Muscle of leg (tissue), 11 donors: ENCODE results near the gene SLC22A7. TPM values are rescaled to one million over a fixed set of nuclear protein-coding genes. Genes with fewer than 3 reads are reported as not detected.

Experiments
- DNase-seq: peaks from one replicate; pipeline ENCODE4 v3.0.0; 2013
- H3K27ac ChIP-seq: one replicate; pipeline ENCODE4 v1.5.1; 2013; ENCODE audit warnings: mild to moderate bottlenecking, low read length, control low read depth
- H3K27me3 ChIP-seq: one replicate; pipeline ENCODE4 v1.6.1; 2013; ENCODE audit warnings: low read length; ENCODE audit not compliant: control insufficient read depth, insufficient read depth
- H3K36me3 ChIP-seq: one replicate; pipeline ENCODE4 v1.6.1; 2013; ENCODE audit warnings: low read length; ENCODE audit not compliant: control insufficient read depth, insufficient read depth
- H3K4me1 ChIP-seq: one replicate; pipeline ENCODE4 v1.6.1; 2013; ENCODE audit warnings: low read length; ENCODE audit not compliant: control insufficient read depth, insufficient read depth
- H3K4me3 ChIP-seq: one replicate; pipeline ENCODE4 v1.5.1; 2013; ENCODE audit warnings: low read length, control low read depth
- H3K9me3 ChIP-seq: replicated peaks from 2 replicates; pipeline ENCODE4 v1.6.1; 2013; ENCODE audit warnings: low read depth, low read length; ENCODE audit not compliant: control insufficient read depth
- WGBS: methylation state at CpG from one replicate; pipeline ENCODE4 v1.1.5; 2013; ENCODE audit warnings: missing lambda C conversion rate; ENCODE audit not compliant: insufficient coverage; 5-methylcytosine and 5-hydroxymethylcytosine counted together
- polyA plus RNA-seq, 8 donors: library from polyadenylated mRNA; unstranded; fragments of 120-200 nt; gene quantifications; one replicate each; pipeline versions ENCODE4 v1.2.1 to v1.2.3, GENCODE V29; 2013; ENCODE audit warnings: inconsistent platforms in 1 of 8, low replicate concordance in 1 of 8; ENCODE audit not compliant: insufficient read length in 8 of 8, insufficient read depth in 1 of 8
- total RNA-seq: library from RNA; stranded (reverse); fragments of 120-200 nt; gene quantifications from one replicate; pipeline ENCODE4 v1.2.4, GENCODE V29; 2013

The SLC22A7 gene
- total and polyA plus RNA-seq, 9 donors = 0.13 to 0.53 TPM; not detected in 7

DNA sequence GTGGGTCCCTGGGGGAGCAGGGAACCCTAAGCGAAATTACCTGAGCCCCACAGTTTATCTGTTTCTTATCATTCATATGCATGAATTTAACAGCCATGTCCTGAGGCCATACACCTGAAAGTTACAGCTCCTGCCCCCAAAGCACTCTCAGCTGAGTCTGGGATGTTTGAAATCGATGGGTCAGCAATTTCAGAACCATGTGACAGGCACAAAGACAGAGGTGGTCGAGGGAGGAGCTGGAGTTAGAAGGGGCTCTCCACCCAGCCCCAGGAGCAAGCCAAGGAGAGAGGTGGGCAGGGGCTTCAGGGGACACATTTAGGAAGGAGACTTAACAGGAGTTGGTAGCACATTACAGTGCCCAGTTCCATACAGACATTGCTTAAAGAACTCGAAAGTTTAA lies 39.9 kb upstream of the SLC22A7 start:
- no peak overlapping the region for H3K4me3 ChIP-seq
- no peaks in the 10 kb centered on the region for H3K9me3 ChIP-seq
- no peaks in the 10 kb centered on the region for H3K4me1 ChIP-seq
- H3K27me3 ChIP-seq = peaks cover 2% of the 10 kb centered on the region
- no peak overlapping the region for H3K27ac ChIP-seq
- DNase-seq = no peak
- 28% methylated on average over 2 of the region's 4 CpGs for WGBS
- H3K36me3 ChIP-seq = no peaks in the 10 kb centered on the region

DNA sequence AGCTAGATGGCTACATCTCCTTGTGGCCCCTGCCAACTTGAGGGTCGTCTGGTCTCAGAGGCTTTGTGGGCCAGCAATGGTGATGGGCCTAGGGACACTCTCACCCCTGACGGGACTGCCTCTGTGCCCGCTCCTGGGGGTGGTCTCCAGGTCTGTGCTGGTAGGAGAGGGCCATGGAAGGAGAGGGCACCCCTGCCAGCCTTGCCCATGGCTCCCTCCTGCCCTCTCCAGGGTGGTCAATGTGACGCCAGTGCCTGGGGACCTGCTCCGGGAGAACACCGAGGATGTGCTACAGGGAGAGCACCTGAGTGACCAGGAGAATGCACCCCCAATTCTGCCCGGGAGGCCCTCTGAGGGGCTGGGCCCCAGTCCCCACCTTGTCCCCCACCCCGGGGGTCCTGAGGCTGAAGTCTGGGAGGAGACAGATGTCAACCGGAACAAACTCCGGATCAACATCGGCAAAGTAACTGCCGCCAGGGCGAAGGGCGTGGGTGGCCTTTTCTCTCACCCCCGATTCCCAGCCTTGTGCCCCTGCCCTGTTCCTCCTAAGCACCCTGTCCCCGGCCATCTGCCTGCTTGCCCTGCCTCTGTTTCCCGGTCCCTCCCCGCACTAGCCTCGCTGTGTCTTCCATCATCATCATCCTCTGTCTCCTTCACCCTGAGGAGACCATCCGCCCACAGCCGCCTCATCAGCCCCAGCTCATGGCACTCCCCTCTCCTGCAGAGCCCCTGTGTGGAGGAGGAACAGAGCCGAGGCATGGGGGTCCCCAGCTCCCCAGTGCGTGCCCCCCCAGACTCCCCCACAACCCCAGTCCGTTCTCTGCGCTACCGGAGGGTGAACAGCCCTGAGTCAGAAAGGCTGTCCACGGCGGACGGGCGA lies 39.0 kb upstream of the SLC22A7 start:
- WGBS = 89% methylated on average over 17 of the region's 30 CpGs
- H3K36me3 ChIP-seq = no peaks in the 10 kb centered on the region
- no peak overlapping the region for H3K4me3 ChIP-seq
- H3K9me3 ChIP-seq = no peaks in the 10 kb centered on the region
- no peaks in the 10 kb centered on the region for H3K4me1 ChIP-seq
- H3K27me3 ChIP-seq = no peaks in the 10 kb centered on the region
- no peak overlapping the region for H3K27ac ChIP-seq
- DNase-seq = no peak

DNA sequence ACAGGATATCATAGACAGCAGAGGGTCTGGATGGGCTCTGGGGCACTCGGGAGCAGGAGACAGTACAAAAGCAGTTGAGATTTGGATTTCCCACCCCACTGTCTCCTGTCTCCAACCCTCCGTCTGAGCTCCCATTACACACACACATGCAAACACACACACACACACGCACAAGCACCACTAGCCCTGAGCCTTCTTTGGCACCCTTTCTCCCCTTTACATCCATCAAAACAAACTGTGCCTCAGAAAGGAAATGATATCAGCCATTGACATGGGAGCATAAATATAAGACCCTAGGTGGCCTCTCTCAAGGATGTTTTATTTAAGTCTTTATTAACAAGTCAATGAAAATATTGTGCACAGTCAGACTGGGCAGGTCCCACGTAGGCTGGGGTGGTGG lies 37.3 kb upstream of the SLC22A7 start:
- no peaks in the 10 kb centered on the region for H3K27me3 ChIP-seq
- DNase-seq = no peak
- H3K4me1 ChIP-seq = no peaks in the 10 kb centered on the region
- no peak overlapping the region for H3K4me3 ChIP-seq
- H3K27ac ChIP-seq = no peak overlapping the region
- H3K36me3 ChIP-seq = no peaks in the 10 kb centered on the region
- WGBS = 82% methylated on average over 3 of the region's 4 CpGs
- no peaks in the 10 kb centered on the region for H3K9me3 ChIP-seq

DNA sequence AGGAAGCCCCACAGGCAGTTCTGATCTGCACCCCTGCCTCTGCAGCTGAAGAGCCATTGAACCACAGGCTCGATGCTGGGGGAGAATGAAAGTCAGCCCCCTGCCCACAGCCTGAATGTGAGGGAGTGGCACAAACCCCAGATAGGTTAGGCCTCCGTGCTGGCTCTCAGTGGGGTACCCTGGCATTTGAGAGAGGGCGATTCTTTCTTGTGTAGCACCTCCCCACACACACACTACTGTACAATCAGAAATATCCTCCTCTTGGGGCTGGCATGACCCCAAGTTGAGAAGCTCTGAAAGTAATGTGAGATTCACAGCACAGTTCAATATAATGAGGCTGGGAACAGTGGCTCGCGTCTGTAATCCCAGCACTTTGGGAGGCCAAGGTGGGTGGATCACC lies 36.9 kb upstream of the SLC22A7 start:
- no peaks in the 10 kb centered on the region for H3K27me3 ChIP-seq
- H3K27ac ChIP-seq = no peak overlapping the region
- H3K4me1 ChIP-seq = no peaks in the 10 kb centered on the region
- H3K36me3 ChIP-seq = no peaks in the 10 kb centered on the region
- no CpG with 5 or more reads among the region's 5 CpGs for WGBS
- no peaks in the 10 kb centered on the region for H3K9me3 ChIP-seq
- DNase-seq = no peak
- H3K4me3 ChIP-seq = no peak overlapping the region

DNA sequence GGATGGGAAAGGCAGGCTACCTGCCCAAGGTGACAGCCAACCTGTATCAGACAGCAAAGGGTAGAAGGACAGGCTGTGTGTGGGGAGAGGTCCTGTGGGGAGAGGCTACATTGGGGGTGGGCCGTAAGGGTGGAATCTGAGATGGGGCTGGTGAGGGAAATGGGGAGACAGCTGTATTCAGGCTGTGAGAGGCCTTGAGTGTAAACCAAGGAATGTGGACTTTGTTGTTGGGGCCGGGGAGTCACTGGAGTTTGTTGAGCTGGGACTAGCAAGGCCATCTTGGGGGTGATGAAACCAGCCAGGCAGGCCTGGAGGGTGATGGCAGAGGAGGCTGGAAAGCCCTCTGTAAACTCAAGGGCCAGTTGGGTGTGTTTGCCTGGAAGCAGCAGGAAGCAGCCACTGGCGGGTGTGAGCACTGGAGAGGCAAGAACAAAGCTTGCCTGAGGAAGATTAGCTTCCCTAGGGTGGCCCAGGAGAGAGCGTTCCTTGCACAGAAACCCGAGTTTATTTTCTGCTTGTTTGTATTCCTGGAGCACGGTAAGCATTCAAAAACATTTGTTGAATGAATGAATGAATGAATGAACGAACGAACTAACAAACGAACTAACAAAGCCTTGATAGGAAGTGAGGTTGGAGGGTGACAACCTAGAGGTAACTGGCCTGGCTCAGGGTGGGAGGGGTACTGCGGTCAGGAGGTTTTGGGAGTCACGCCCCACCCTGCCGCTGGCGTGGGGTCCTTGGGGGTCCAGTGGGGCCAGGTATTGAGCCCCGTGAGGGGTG lies 35.9 kb upstream of the SLC22A7 start:
- no peaks in the 10 kb centered on the region for H3K9me3 ChIP-seq
- 69% methylated on average over 14 of the region's 14 CpGs for WGBS
- no peak overlapping the region for H3K27ac ChIP-seq
- no peak for DNase-seq
- no peaks in the 10 kb centered on the region for H3K36me3 ChIP-seq
- H3K4me3 ChIP-seq = no peak overlapping the region
- H3K4me1 ChIP-seq = no peaks in the 10 kb centered on the region
- no peaks in the 10 kb centered on the region for H3K27me3 ChIP-seq

DNA sequence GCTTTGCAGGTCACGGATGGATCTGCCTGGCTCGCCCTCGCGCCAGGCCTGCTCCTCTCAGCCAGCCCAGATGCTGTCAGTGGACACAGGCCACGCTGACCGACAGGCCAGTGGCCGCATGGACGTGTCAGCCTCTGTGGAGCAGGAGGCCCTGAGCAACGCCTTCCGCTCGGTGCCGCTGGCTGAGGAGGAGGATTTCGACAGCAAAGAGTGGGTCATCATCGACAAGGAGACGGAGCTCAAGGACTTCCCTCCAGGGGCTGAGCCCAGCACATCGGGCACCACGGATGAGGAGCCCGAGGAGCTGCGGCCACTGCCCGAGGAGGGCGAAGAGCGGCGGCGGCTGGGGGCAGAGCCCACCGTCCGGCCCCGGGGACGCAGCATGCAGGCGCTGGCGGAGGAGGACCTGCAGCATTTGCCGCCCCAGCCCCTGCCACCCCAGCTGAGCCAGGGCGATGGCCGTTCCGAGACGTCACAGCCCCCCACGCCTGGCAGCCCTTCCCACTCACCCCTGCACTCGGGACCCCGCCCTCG lies 35.2 kb upstream of the SLC22A7 start:
- DNase-seq = no peak
- WGBS = 90% methylated on average over 34 of the region's 39 CpGs
- H3K27me3 ChIP-seq = no peaks in the 10 kb centered on the region
- no peak overlapping the region for H3K27ac ChIP-seq
- H3K9me3 ChIP-seq = no peaks in the 10 kb centered on the region
- peaks cover under 1% of the 10 kb centered on the region for H3K4me1 ChIP-seq
- H3K4me3 ChIP-seq = no peak overlapping the region
- H3K36me3 ChIP-seq = no peaks in the 10 kb centered on the region

DNA sequence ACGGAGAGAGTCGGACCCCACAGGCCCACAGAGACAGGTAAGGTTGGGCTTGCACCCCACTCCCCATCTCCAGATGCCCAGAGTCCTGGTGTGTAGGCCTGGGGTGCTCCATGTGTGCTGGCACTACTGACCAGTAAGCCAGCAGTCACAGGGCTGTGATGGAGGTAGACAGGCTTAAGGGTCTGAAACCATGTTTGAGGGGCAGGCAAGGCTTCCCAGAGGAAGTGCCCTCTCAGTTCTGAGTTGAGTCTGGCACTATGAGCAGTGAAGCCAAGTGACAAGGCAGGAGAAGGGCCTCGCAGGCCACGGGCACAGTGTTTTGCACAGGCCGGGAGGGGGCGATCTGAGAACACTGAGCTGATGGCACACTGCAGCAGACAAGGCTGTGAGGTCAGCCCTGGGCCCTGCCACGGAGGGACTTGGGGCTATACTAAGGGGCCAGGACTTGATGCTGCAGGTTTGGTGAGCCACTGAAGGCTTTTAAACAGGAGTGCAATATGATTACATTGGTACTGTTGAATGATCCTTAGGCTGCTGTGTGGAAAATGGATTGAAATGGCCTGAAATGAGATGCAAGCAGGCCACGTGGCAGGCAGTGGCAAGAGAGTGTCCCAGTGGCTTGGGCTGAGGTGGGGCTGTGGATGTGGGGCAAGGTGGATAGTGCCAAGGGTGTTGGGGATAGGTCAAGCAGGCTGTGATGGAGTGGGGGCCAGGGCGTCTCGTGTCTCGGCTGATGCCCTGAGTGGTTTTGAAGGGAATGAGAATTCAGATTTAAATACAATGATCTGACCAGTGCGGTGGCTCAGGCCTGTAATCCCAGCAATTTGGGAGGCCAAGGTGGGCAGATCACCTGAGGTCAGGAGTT lies 34.5 kb upstream of the SLC22A7 start:
- Histone ChIP-seq H3K27me3 (no peaks in the 10 kb centered on the region), H3K4me1 (peaks cover 8% of the 10 kb centered on the region), H3K36me3 (no peaks in the 10 kb centered on the region), H3K4me3 (no peak overlapping the region), H3K27ac (no peak overlapping the region), H3K9me3 (no peaks in the 10 kb centered on the region)
- 41% methylated on average over 9 of the region's 12 CpGs for WGBS
- peak; percentile 70 for DNase-seq

DNA sequence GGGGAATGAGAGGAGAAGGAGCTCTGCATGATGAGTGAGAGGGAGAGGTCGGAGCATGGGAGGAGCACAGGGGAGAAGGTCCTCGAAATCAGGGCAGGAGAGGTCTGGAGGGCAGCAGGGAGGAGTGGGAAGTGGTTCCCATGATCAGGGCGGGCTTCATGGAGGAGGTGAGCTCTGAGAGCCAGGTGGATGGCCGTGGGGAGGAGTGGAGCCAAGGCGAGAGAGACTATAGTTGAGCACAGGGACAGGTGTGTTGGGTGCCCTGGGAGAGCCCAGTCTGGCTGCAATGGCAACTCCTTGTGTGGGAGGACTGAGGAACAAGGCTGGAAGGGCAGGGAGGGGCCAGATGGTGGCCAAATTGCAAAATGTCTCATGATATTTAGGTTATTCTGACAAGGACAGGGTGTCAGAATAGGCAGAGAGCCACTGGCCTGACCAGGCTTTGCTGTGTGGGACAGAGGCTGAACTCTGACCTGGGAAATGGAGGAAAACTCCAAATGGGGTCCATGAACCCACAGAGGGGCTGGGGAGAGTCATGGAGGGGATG lies 33.4 kb upstream of the SLC22A7 start:
- Histone ChIP-seq H3K27me3 (peaks cover 7% of the 10 kb centered on the region), H3K9me3 (no peaks in the 10 kb centered on the region), H3K4me3 (no peak overlapping the region), H3K27ac (no peak overlapping the region), H3K36me3 (no peaks in the 10 kb centered on the region), H3K4me1 (peaks cover 17% of the 10 kb centered on the region)
- no peak for DNase-seq
- 74% methylated on average over 5 of the region's 5 CpGs for WGBS

DNA sequence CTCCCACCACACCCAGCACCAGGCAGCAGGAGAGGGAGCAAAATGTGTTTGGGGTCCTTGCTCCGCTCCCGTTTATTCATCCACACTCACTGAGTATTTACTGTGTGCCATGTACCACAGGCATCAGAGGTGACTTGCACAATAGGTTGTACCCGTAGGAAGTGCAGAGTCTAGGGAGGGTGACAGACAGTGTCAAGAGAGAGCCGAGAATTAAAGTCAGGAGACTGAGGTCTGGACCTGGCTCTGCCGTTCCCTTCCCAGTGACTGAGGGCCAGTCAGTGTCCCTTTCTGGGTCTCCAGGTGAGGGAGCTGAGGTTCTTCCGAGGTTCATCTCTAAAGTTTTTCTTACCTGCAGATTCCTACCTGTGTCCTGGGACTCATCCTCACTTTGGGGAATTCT lies 32.5 kb upstream of the SLC22A7 start:
- peaks cover 7% of the 10 kb centered on the region for H3K27me3 ChIP-seq
- DNase-seq = no peak
- H3K27ac ChIP-seq = no peak overlapping the region
- H3K4me3 ChIP-seq = no peak overlapping the region
- 74% methylated on average over 3 of the region's 6 CpGs for WGBS
- H3K4me1 ChIP-seq = peaks cover 17% of the 10 kb centered on the region
- H3K9me3 ChIP-seq = no peaks in the 10 kb centered on the region
- no peaks in the 10 kb centered on the region for H3K36me3 ChIP-seq
